ENCODE results near the gene TSHB.
"Not testable (repeated sequence)": the region's sequence is repeated elsewhere in the genome, so short reads cannot be mapped to it uniquely, and the experiment has no call there.

Gene TSHB

DNA sequence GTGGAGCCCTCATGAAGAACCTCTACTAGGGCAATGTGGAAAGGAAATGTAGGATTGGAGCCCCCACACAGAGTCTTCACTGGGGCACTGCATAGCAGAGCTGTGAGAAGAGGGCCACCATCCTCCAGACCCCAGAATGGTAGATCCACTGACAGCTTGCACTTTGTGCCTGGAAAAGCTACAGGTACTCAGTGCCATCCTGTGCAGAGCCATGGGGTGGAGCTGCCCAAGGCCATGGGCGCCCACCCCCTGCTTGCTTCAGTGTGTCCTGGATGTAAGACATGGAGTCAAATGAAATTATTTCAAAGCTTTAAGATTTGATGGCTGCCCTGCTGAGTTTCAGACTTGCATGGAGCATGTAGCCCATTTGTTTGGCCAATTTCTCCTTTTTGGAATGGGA is 17.2 kb upstream of the TSHB start:
- TF ChIP-seq, protein P1, sequence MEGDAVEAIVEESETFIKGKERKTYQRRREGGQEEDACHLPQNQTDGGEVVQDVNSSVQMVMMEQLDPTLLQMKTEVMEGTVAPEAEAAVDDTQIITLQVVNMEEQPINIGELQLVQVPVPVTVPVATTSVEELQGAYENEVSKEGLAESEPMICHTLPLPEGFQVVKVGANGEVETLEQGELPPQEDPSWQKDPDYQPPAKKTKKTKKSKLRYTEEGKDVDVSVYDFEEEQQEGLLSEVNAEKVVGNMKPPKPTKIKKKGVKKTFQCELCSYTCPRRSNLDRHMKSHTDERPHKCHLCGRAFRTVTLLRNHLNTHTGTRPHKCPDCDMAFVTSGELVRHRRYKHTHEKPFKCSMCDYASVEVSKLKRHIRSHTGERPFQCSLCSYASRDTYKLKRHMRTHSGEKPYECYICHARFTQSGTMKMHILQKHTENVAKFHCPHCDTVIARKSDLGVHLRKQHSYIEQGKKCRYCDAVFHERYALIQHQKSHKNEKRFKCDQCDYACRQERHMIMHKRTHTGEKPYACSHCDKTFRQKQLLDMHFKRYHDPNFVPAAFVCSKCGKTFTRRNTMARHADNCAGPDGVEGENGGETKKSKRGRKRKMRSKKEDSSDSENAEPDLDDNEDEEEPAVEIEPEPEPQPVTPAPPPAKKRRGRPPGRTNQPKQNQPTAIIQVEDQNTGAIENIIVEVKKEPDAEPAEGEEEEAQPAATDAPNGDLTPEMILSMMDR (conservative IDR thresholded peaks at IDR 0.05; ENCODE audit: low read depth, low read length): no peak
- no peak overlapping the region for H3K4me3 ChIP-seq (ENCODE audit: low read depth, low read length)
- no peak for DNase-seq (ENCODE audit: low read depth)

GRCh38 chr1:115013792-115014191 is 15.8 kb upstream of the TSHB start:
- DNase-seq (ENCODE audit: low read depth): no peak
- H3K4me3 ChIP-seq (ENCODE audit: low read depth, low read length): no peak overlapping the region
- TF ChIP-seq, protein P1 (conservative IDR thresholded peaks at IDR 0.05; ENCODE audit: low read depth, low read length): no peak

GRCh38 chr1:115019549-115019948 is 10.1 kb upstream of the TSHB start:
- H3K4me3 ChIP-seq (ENCODE audit: low read depth, low read length); DNase-seq (ENCODE audit: low read depth): not testable (repeated sequence)

DNA sequence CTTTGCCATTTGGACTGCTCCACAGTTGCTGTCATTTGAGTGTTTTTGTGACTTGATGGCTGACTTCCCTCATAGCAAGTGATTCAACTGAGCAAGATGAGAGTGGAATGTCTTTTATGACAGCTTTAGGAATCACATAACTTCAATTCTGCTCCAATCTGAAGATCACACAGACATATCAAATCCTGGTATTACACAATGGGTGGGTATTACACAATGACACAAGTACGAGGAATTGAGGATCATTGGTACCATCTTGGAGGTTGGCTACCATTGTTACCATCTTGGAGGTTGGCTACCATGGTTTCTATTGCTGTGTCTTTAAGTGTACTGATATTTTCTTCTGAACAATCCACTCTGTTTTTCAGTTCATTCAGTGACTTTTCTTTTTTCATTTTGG is 8.5 kb upstream of the TSHB start:
- TF ChIP-seq, protein P1 (conservative IDR thresholded peaks at IDR 0.05; ENCODE audit: low read depth, low read length): no peak
- H3K4me3 ChIP-seq (ENCODE audit: low read depth, low read length): no peak overlapping the region
- no peak for DNase-seq (ENCODE audit: low read depth)

DNA sequence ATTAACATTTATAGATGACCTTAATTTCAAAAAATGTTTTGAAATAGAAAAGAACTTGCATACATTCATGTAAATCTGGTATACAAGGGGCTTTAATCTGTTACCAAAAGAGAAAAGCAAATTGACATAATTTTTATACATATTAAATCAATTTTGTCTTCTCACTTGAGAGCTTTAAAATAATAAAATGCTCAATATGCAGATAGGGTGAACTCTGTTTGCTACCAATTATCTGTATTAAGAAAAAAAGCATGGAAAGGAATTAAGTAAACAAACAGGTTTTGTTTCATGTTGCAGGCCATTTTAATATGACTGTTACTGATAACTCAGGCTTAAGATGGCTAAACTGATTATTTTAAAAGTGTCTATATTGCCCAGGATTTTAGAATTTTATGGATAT is 6.0 kb upstream of the TSHB start:
- TF ChIP-seq, protein P1 (conservative IDR thresholded peaks at IDR 0.05; ENCODE audit: low read depth, low read length): no peak
- no peak overlapping the region for H3K4me3 ChIP-seq (ENCODE audit: low read depth, low read length)
- no peak for DNase-seq (ENCODE audit: low read depth)

DNA sequence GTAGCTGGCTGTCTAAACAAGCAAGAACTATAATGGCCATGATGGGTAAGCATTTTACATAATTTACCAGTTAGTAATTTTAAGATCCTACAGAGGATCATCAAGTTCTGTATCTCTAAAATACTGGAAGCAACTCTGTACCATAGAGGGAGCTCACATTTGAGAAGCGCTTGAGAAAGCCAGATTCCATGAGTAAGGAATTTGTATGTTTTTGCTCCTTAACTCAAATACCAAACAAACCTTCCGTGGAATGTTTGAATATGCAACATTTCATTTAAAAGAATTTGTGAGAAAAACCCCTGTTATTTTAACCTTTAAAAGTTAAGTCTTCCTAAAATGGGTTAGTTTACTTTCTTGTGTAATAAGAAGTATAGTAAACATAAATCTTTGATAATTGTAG is 2.0 kb downstream of the TSHB start:
- TF ChIP-seq, protein P1 (conservative IDR thresholded peaks at IDR 0.05; ENCODE audit: low read depth, low read length): no peak
- DNase-seq (ENCODE audit: low read depth): no peak

DNA sequence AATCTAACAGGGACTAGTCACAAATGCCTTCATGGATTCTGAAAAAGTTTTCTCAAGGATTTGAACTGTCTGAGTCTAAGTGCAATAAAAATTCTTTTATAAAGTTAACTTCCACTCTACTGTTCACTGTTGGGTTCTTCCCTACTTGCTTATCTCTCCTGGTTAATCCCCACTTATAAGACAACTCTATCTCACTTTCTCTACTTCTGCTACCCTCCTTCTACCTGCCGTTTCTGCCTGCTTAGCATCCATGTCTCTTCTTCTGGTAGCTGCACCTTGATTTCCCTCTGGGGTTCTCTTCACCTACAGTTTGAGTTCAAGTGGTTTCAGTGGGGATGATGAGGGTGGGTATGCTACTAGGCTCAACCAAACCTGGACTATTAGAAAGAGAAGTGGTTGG is 6.0 kb downstream of the TSHB start:
- no peak overlapping the region for H3K4me3 ChIP-seq (ENCODE audit: low read depth, low read length)
- TF ChIP-seq, protein P1 (conservative IDR thresholded peaks at IDR 0.05; ENCODE audit: low read depth, low read length): no peak
- no peak for DNase-seq (ENCODE audit: low read depth)

More for the DNA sequence above, 2.0 kb downstream of the TSHB start:
- H3K4me3 ChIP-seq (ENCODE audit: low read depth, low read length): no peak overlapping the region

Data from choroid plexus epithelial cell (primary cell).